ENCODE results near the gene PCDH9.
"Not testable (repeated sequence)": the region's sequence is repeated elsewhere in the genome, so short reads cannot be mapped to it uniquely, and the experiment has no call there.

The PCDH9 gene

DNA sequence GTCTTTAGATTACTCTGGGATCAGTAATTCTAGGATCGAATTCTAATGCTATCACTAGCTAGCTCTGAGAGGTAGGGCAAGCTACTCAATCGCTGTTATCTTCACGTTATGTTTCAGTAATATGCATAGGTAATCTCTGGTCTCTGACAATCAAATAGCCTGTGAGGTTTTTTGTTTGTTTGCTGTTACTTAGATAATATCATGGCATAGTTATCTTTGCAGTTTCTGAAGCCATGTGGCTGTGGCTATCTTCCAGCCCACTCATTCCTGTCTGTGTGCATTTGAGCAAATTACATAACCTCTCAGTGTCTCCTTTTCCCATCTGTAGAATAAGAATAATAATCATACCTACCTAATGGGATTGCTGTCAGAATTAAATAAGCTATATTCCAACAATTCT, 330.2 kb downstream of the PCDH9 start:
- DNase-seq (ENCODE audit: low read depth in 3 of 3) = no peak

GRCh38 chr13:66896933-66897332, 333.2 kb downstream of the PCDH9 start:
- DNase-seq (ENCODE audit: low read depth in 3 of 3) = no peak

DNA sequence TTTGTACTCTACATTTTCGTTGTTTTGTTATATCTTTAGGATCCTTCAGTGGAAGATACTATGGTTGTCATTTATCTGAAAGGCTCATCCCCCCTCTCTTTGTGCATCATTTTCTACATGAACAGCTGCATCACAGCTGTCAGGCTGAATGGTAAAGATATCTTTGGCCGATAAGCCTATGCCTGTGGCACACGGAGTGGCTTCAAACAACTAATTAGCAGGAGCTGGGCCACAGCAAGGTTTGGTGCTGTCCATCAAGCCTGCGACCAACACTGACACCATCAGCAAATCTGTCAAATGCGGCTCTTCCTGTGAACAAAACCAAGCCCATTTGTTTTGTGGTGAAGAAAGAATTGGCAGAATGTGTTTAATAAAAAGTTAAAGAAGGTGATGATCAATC, 334.4 kb downstream of the PCDH9 start:
- no peak for DNase-seq (ENCODE audit: low read depth in 3 of 3)

DNA sequence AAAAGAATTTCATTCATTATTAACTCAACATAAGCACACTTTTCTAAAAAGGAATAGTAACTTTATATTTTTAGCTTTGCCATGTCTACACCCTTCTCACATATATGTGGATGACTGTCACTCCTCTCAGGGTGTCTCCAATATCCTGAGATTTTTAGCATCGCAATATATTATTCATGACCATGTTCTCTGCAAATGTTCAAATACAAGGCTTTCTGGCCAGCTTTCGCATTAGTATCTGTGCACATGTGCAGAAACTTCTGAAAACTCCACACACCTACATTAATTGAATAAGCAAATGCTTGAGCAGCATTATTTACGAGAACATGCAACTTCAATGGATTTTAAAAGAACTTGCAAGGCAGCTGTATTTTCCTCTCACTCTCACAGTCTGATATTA, 334.8 kb downstream of the PCDH9 start:
- no peak for DNase-seq (ENCODE audit: low read depth in 3 of 3)

DNA sequence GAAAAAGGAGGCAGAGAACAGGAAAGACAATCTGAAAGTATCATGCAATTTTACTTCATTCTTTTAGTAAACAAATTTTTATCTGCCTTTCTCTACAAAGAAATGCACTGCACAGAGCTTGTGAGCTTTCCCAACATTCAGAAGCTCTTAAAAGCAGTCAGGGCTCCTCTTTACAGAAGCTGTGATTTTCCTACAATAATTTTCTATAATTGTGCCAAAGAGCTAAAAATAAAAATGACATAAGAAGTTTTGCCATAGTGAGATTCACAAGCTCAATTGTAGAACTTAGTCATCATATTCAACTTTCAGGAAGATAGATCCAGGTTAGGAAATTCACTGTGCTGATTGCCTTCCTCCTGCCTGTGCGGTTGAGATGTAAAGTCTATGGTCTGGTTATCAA, 341.4 kb downstream of the PCDH9 start:
- DNase-seq (ENCODE audit: low read depth in 3 of 3) = no peak

- no peak for DNase-seq (ENCODE audit: low read depth in 3 of 3)
These were observed 343.0 kb downstream of the PCDH9 start for GRCh38 chr13:66887088-66887487.

DNA sequence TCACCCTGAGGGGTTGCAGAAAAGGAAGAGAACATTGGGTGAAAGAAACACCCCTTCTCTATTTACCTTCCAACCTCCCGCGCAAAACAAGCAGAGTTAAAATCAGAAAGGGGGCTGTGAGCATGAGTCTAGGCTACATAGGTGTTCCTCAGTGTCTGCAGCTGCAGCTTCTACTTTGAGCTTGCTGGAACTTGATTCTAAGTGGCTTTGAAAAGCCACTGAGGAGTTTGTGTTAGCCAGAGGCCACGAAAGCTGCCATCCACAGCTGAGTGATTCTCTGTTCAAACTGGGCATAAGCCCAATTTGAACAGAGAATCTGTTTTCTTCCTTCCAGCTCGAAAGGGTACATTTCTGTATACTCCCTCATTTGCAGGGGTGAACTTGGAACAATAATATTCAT, 343.9 kb downstream of the PCDH9 start:
- DNase-seq (ENCODE audit: low read depth in 3 of 3) = no peak

DNA sequence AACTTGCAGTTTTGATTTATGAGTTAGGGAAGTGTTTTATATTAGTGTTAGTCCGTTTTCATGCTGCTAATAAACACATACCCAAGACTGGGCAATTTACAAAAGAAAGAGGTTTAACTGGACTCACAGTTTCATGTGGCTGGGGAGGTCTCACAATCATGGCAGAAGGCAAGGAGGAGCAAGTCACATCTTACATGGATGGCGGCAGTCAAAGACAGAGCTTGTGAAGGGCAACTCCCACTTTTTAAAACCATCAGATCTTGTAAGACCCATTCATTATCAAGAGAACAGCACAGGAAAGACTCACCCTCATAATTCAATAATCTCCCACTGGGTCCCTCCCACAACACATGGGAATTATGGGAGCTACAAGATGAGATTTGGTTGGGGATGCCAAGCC, 349.0 kb downstream of the PCDH9 start:
- DNase-seq (ENCODE audit: low read depth in 3 of 3) = not testable (repeated sequence)

- DNase-seq (ENCODE audit: low read depth in 3 of 3) = no peak
These were observed 350.1 kb downstream of the PCDH9 start for GRCh38 chr13:66879988-66880387.

- no peak for DNase-seq (ENCODE audit: low read depth in 3 of 3)
These were observed 354.9 kb downstream of the PCDH9 start for GRCh38 chr13:66875264-66875663.

- DNase-seq (ENCODE audit: low read depth in 3 of 3) = no peak
These were observed 365.5 kb downstream of the PCDH9 start for GRCh38 chr13:66864627-66865026.

- DNase-seq (ENCODE audit: low read depth in 3 of 3) = no peak
These were observed 369.2 kb downstream of the PCDH9 start for GRCh38 chr13:66860878-66861417.

- no peak for DNase-seq (ENCODE audit: low read depth in 3 of 3)
These were observed 369.9 kb downstream of the PCDH9 start for GRCh38 chr13:66859934-66860877.

- no peak for DNase-seq (ENCODE audit: low read depth in 3 of 3)
These were observed 371.1 kb downstream of the PCDH9 start for GRCh38 chr13:66859078-66859477.

DNA sequence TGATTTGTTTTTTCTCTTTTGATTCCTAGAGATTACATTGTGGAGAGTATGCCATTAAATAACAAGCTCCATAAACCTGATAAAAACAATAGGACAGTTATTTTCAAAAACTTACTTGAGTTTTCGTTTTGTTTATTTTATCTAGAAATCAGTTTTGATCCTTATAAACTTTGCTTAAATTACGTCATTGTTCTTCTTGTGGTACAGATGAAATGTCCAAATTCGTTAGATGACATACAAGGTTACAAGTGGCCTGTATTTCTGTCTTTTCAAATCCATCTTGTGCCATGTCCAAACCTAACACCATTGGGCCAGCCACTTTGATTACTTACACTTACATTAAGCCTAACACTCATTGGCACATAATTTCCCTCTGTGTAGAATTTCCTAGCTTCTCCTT, 372.0 kb downstream of the PCDH9 start:
- no peak for DNase-seq (ENCODE audit: low read depth in 3 of 3)

GRCh38 chr13:66855131-66855530, 375.0 kb downstream of the PCDH9 start:
- no peak for DNase-seq (ENCODE audit: low read depth in 3 of 3)

- no peak for DNase-seq (ENCODE audit: low read depth in 3 of 3)
These were observed 376.6 kb downstream of the PCDH9 start for GRCh38 chr13:66853564-66853963.

DNA sequence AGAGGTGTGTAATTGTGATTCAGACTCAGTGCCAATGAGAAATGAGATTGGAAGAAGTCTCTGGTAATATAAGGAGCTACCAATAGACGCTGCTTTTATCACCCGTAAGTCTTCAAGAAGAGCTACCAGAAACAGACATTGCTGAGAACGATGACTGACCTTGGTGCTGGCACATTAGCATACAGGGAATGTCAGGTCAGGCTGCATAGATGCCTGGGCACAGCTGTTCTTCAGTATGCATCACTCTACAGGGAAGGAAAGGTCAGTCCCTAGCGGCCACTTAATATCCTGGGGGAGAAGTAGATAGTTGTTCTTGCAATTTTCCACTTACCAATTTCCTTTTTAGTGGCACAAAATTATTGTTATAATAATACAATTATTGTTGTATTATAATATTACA, 380.4 kb downstream of the PCDH9 start:
- no peak for DNase-seq (ENCODE audit: low read depth in 3 of 3)

DNA sequence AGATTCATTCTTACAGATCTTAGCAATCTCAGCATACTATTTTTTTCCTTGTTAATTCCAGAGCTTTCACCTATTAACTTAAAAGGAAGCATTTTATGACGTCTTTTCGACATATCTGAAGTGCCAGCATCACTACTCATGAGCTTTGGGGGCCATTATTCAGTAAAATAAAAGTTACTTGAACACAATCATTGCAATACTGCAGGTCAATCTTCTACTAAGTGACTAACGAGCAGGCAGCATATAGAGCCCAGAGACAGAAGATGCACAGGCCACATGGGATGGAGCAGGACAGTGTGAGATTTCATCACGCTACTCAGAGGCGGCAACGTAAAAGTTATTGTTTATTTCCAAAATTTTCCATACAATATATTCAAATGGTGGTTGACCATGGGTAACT, 382.6 kb downstream of the PCDH9 start:
- DNase-seq (ENCODE audit: low read depth in 3 of 3) = no peak

DNA sequence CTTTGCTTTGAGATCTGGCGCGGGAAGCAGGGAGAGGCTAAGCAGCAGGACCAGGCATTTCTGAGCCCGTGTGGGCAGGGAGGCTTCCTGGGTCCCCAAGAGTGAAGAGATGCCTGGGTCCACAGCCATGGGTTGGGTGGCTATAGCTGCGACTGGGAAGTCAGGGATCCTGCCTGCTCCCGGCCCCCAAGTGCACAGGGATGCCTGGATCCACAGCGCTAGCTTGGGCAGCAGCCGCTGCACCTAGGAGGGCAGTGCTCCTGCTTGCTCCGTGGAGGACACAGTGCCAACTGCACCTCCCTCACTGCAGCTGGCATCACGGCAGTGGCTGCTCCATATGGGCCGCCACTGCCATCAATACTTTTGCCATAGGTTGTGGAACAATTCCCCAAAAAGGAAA, 384.7 kb downstream of the PCDH9 start:
- no peak for DNase-seq (ENCODE audit: low read depth in 3 of 3)

GRCh38 chr13:66844933-66845332, 385.2 kb downstream of the PCDH9 start:
- DNase-seq (ENCODE audit: low read depth in 3 of 3) = no peak

DNA sequence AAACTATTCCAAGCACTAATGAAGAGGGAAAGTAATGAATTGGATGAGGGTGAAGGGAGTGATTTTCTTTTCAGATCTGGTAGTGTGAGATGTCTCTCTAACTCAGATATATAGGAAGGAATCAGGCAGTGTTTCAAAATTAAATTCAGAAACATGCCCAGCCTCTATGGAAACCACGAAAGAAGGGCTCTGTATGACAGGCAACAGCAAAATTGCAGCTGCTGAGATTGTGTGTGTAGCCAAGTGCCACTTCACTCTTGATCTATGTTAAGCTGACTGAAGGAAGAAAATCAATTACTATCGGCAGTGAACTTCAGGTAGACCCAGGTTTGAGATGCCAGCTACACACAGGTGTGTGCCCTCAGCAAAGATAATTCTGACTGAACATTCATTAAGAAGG, 387.4 kb downstream of the PCDH9 start:
- DNase-seq (ENCODE audit: low read depth in 3 of 3) = no peak

DNA sequence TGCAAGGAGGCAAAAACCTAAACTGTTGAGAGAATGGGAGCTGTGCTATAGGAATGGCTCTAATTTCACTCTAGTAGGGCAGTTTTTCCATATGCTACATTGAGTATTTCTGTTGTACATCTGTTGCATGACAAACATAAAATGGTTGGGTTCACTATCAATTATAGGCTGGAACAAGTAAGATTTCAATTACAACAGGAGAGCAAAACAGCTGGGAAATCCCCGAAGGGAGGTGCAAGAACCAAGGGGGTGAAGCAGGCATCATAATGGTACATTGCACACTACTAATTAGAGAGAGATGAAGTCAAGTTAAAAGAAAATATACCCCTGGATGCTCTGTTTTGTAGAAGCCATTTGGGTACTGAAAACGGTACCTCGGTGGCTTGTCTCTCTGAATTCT, 389.5 kb downstream of the PCDH9 start:
- no peak for DNase-seq (ENCODE audit: low read depth in 3 of 3)

DNA sequence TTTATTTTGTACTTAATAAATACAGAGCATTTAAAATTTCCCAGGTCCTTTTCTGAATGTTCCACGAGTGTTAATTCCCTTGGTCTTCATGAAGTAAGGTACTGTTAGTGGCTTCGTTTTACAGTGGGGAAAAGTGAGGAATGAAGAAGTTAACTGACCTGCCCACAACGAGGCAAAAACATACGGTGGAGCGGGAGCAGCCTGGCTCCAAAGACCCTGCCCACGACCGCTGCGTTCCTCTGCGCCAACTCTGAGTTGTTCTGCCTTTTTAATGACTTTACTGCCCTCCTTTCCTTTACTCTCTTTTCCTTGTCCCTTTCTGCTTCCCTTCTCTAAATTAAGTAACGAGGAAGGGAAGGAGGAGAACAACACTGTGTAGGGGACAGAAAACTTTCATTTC, 392.9 kb downstream of the PCDH9 start:
- no peak for DNase-seq (ENCODE audit: low read depth in 3 of 3)

All from stimulated activated CD4-positive, alpha-beta T cell treated with anti-CD3 and anti-CD28 coated beads, TNF-alpha, amount 100 ng/mL, for 4 hours (primary cell).